ENCODE results near the gene SESN1.

SESN1 gene

GRCh38 chr6:109002051-109002697 lies 92.5 kb downstream of the SESN1 start:
- no peaks in the 10 kb centered on the region for H3K27me3 ChIP-seq (ENCODE audit: insufficient read depth, poor library complexity, severe bottlenecking)
- no peak overlapping the region for H3K27ac ChIP-seq (replicated peaks)
- TF ChIP-seq GABPA (IDR thresholded peaks at IDR 0.05; ENCODE audit: low read depth) = no peak
- H3K4me3 ChIP-seq (replicated peaks; ENCODE audit: insufficient read depth, low read length) = no peak overlapping the region
- no peak for DNase-seq (ENCODE audit: low read depth in 1 of 2, low spot score in 1 of 2)

- Histone ChIP-seq H3K27ac (replicated peaks) (no peak overlapping the region), H3K27me3 (ENCODE audit: insufficient read depth, poor library complexity, severe bottlenecking) (no peaks in the 10 kb centered on the region), H3K4me3 (replicated peaks; ENCODE audit: insufficient read depth, low read length) (no peak overlapping the region)
- DNase-seq (ENCODE audit: low read depth in 1 of 2, low spot score in 1 of 2) = no peak
- TF ChIP-seq GABPA (IDR thresholded peaks at IDR 0.05; ENCODE audit: low read depth) = no peak
- no peak for TF ChIP-seq REST (IDR thresholded peaks at IDR 0.05; ENCODE audit: insufficient replicate concordance, low read depth)
- no peak for TF ChIP-seq CTCF (IDR thresholded peaks at IDR 0.05; ENCODE audit: insufficient read depth, low read length)
- TF ChIP-seq POLR2AphosphoS5 (IDR thresholded peaks at IDR 0.05; ENCODE audit: low read depth) = no peak
- TF ChIP-seq SPI1 (IDR thresholded peaks at IDR 0.05; ENCODE audit: borderline replicate concordance, low read depth) = no peak
Measured at GRCh38 chr6:109001291-109001894, 93.3 kb downstream of the SESN1 start.

GRCh38 chr6:109000289-109000688 lies 94.4 kb downstream of the SESN1 start:
- no peak for DNase-seq (ENCODE audit: low read depth in 1 of 2, low spot score in 1 of 2)
- no peak overlapping the region for H3K4me3 ChIP-seq (replicated peaks; ENCODE audit: insufficient read depth, low read length)
- TF ChIP-seq CTCF (IDR thresholded peaks at IDR 0.05; ENCODE audit: insufficient read depth, low read length) (no peak), REST (IDR thresholded peaks at IDR 0.05; ENCODE audit: insufficient replicate concordance, low read depth) (no peak), GABPA (IDR thresholded peaks at IDR 0.05; ENCODE audit: low read depth) (no peak), SPI1 (IDR thresholded peaks at IDR 0.05; ENCODE audit: borderline replicate concordance, low read depth) (no peak), POLR2AphosphoS5 (IDR thresholded peaks at IDR 0.05; ENCODE audit: low read depth) (no peak)

GRCh38 chr6:108999428-108999827 lies 95.2 kb downstream of the SESN1 start:
- TF ChIP-seq POLR2AphosphoS5 (IDR thresholded peaks at IDR 0.05; ENCODE audit: low read depth) (no peak), REST (IDR thresholded peaks at IDR 0.05; ENCODE audit: insufficient replicate concordance, low read depth) (no peak), GABPA (IDR thresholded peaks at IDR 0.05; ENCODE audit: low read depth) (no peak), CTCF (IDR thresholded peaks at IDR 0.05; ENCODE audit: insufficient read depth, low read length) (no peak), SPI1 (IDR thresholded peaks at IDR 0.05; ENCODE audit: borderline replicate concordance, low read depth) (no peak)
- no peak for DNase-seq (ENCODE audit: low read depth in 1 of 2, low spot score in 1 of 2)
- Histone ChIP-seq H3K27ac (replicated peaks) (no peak overlapping the region), H3K4me3 (replicated peaks; ENCODE audit: insufficient read depth, low read length) (no peak overlapping the region), H3K27me3 (ENCODE audit: insufficient read depth, poor library complexity, severe bottlenecking) (no peaks in the 10 kb centered on the region)

More at GRCh38 chr6:109000289-109000688, 94.4 kb downstream of the SESN1 start:
- no peak overlapping the region for H3K27ac ChIP-seq (replicated peaks)
- H3K27me3 ChIP-seq (ENCODE audit: insufficient read depth, poor library complexity, severe bottlenecking) = no peaks in the 10 kb centered on the region

Measured in HL-60 (cell line).